SK-N-MC (cell line): ENCODE data around the gene CELSR1.

Source experiments
- EZH2 ChIP-seq: fragments of 200-600 bp; sonication (generic); IDR thresholded peaks from one replicate; pipeline ENCODE4 v1.6.1; 2017; ENCODE audit warnings: antibody characterized with exemption
- POLR2AphosphoS5 ChIP-seq: IDR thresholded peaks from 2 replicates; pipeline ENCODE4 v1.6.1; 2012; ENCODE audit warnings: mild to moderate bottlenecking, low read depth, low read length, borderline replicate concordance

DNA sequence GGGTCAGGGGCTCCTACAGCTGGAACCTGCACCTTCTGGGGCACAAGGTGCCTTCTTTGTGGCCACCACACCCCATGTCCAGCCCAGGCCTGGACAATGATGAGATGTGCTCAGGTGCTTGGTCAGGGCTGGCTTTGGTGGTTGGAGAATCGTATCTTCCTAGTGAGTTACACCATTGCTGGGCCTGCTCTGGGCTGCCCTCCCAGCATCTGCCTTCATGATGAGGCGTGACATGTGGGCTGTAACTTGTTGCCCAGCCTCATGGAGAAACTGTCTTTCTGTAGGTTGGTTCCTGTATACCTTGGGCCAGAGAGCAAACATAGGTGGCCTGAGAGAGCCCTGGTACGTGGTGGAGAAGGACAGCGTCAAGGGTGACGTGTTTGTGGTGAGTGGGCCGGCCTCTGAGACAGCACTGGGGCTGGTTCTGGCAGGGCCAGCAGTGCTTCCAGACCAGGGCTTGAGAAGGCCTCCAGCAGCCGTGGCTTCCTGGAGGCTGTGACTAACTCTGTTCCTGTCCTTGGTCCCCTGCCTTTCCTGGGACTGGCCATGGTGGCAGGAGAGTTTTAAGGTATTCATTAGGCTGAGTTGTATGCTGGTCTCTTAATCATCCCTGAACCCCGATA is 183.8 kb downstream of the CELSR1 start:
- TF ChIP-seq POLR2AphosphoS5 (no peak), EZH2 (no peak)
